Measurements from ENCODE around the gene PLEKHM3. TPM values are rescaled to one million over a fixed set of nuclear protein-coding genes. Genes with fewer than 3 reads are reported as not detected.
"Not testable (repeated sequence)": the region's sequence is repeated elsewhere in the genome, so short reads cannot be mapped to it uniquely, and the experiment has no call there.

PLEKHM3 gene
- total and polyA plus RNA-seq, 2 donors (not counting 3 experiments of a cell fraction or from before 2014, with no cell fraction given) = 3.1 to 9.1 TPM

- dilution Hi-C loops (cut with MboI; ENCODE audit: extremely low pct_ligation_motif_present, low sequenced_read_pairs) = no loop called here
Measured at GRCh38 chr2:207911215-207911614, 114.1 kb downstream of the PLEKHM3 start.

DNA sequence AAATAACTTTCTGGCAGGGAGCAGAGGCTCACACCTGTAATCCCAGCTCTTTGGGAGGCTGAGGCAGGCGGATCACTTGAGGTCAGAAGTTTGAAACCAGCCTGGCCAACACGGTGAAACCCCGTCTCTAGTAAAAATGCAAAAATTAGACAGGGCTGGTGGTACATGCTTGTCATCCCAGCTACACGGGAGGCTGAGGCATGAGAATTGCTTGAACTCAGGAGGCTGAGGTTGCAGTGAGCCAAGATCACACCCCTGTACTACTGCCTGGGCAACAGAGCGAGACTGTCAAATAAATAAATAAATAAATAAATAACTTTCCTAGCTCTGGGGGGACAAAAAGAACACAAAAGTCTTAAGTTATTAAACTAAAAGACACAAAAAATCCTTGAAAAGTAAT is 118.8 kb downstream of the PLEKHM3 start:
- H3K4me2 ChIP-seq (ENCODE audit: insufficient read depth, low read length); BruUV-seq (replicated peaks); H2AFZ ChIP-seq (ENCODE audit: low read depth, low read length); H3K9ac ChIP-seq (replicated peaks; ENCODE audit: extremely low read depth, insufficient read depth, low read length); H3K79me2 ChIP-seq (ENCODE audit: control insufficient read depth, insufficient read depth, low read length); H3K9me3 ChIP-seq (replicated peaks; ENCODE audit: control insufficient read depth, insufficient read depth, low read length); dilution Hi-C loops (cut with MboI; ENCODE audit: extremely low pct_ligation_motif_present, low sequenced_read_pairs); H3K36me3 ChIP-seq (ENCODE audit: control insufficient read depth in 2 of 2, extremely low read depth in 1 of 2, insufficient read depth in 2 of 2, low read length in 2 of 2); H3K4me1 ChIP-seq (ENCODE audit: control insufficient read depth, extremely low read depth, insufficient read depth, low read length); H3K27me3 ChIP-seq (ENCODE audit: control insufficient read depth in 2 of 2, insufficient read depth in 2 of 2, low read length in 2 of 2); H3K27ac ChIP-seq (ENCODE audit: insufficient read depth, low read depth, low read length); POLR2A ChIA-PET; FAIRE-seq; H3K9me1 ChIP-seq (replicated peaks; ENCODE audit: control insufficient read depth, extremely low read depth, insufficient read depth, low read length); H3K4me3 ChIP-seq (replicated peaks in 1 of 3; ENCODE audit: insufficient read depth in 1 of 3, low read depth in 1 of 3, low read length in 3 of 3); intact Hi-C loops (cut with micrococcal nuclease); DNase-seq (ENCODE audit: low read depth, low spot score); H4K20me1 ChIP-seq (replicated peaks; ENCODE audit: control insufficient read depth, extremely low read depth, insufficient read depth, low read length): not testable (repeated sequence)
- CTCF ChIA-PET = interaction anchor here (1.0 to 1.6 kb wide), 3 partner anchors 9 to 134 kb away, joined by 3 to 6 read pairs (median 4); no protein-coding TSS in a partner anchor

More at GRCh38 chr2:207911215-207911614, 114.1 kb downstream of the PLEKHM3 start:
- Histone ChIP-seq H3K9ac (replicated peaks; ENCODE audit: extremely low read depth, insufficient read depth, low read length) (no peak overlapping the region), H3K79me2 (ENCODE audit: control insufficient read depth, insufficient read depth, low read length) (no peaks in the 10 kb centered on the region), H3K27ac (ENCODE audit: insufficient read depth, low read depth, low read length) (no peak overlapping the region), H3K36me3 (ENCODE audit: control insufficient read depth in 2 of 2, extremely low read depth in 1 of 2, insufficient read depth in 2 of 2, low read length in 2 of 2) (no peaks in the 10 kb centered on the region), H3K4me2 (ENCODE audit: insufficient read depth, low read length) (no peak overlapping the region), H3K4me1 (ENCODE audit: control insufficient read depth, extremely low read depth, insufficient read depth, low read length) (no peaks in the 10 kb centered on the region), H4K20me1 (replicated peaks; ENCODE audit: control insufficient read depth, extremely low read depth, insufficient read depth, low read length) (no peaks in the 10 kb centered on the region), H2AFZ (ENCODE audit: low read depth, low read length) (no peak overlapping the region), H3K9me1 (replicated peaks; ENCODE audit: control insufficient read depth, extremely low read depth, insufficient read depth, low read length) (no peaks in the 10 kb centered on the region), H3K27me3 (ENCODE audit: control insufficient read depth in 2 of 2, insufficient read depth in 2 of 2, low read length in 2 of 2) (no peaks in the 10 kb centered on the region), H3K4me3 (replicated peaks in 1 of 3; ENCODE audit: insufficient read depth in 1 of 3, low read depth in 1 of 3, low read length in 3 of 3) (no peak overlapping the region), H3K9me3 (replicated peaks; ENCODE audit: control insufficient read depth, insufficient read depth, low read length) (no peaks in the 10 kb centered on the region)
- POLR2A ChIA-PET = no interaction called here
- intact Hi-C loops (cut with micrococcal nuclease) = no loop called here
- TF ChIP-seq, protein P1, sequence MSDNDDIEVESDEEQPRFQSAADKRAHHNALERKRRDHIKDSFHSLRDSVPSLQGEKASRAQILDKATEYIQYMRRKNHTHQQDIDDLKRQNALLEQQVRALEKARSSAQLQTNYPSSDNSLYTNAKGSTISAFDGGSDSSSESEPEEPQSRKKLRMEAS (IDR thresholded peaks at IDR 0.05; ENCODE audit: insufficient read depth, insufficient read length) = no peak
- no peak for TF ChIP-seq POLR2AphosphoS5 (IDR thresholded peaks at IDR 0.05; ENCODE audit: insufficient read depth, low read depth, low read length)
- TF ChIP-seq JUN (IDR thresholded peaks at IDR 0.05; ENCODE audit: borderline replicate concordance, insufficient read depth, insufficient read length, low read depth) = no peak
- TF ChIP-seq, protein P2, sequence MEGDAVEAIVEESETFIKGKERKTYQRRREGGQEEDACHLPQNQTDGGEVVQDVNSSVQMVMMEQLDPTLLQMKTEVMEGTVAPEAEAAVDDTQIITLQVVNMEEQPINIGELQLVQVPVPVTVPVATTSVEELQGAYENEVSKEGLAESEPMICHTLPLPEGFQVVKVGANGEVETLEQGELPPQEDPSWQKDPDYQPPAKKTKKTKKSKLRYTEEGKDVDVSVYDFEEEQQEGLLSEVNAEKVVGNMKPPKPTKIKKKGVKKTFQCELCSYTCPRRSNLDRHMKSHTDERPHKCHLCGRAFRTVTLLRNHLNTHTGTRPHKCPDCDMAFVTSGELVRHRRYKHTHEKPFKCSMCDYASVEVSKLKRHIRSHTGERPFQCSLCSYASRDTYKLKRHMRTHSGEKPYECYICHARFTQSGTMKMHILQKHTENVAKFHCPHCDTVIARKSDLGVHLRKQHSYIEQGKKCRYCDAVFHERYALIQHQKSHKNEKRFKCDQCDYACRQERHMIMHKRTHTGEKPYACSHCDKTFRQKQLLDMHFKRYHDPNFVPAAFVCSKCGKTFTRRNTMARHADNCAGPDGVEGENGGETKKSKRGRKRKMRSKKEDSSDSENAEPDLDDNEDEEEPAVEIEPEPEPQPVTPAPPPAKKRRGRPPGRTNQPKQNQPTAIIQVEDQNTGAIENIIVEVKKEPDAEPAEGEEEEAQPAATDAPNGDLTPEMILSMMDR (IDR thresholded peaks at IDR 0.05; ENCODE audit: extremely low read depth in 1 of 2, insufficient read depth in 1 of 2, low read depth in 1 of 2, low read length in 2 of 2) = no peak
- no peak for TF ChIP-seq GATA2 (IDR thresholded peaks at IDR 0.05; ENCODE audit: insufficient read depth, insufficient read length, low read depth, low read length)
- no peak for TF ChIP-seq POLR2A (IDR thresholded peaks at IDR 0.05; ENCODE audit: low read depth, low read length)
- no peak for TF ChIP-seq EZH2 (IDR thresholded peaks at IDR 0.05; ENCODE audit: borderline replicate concordance, low read depth, low read length, severe bottlenecking)
- TF ChIP-seq MYC (IDR thresholded peaks at IDR 0.05; ENCODE audit: low read depth, low read length) = no peak
- TF ChIP-seq FOS (IDR thresholded peaks at IDR 0.05; ENCODE audit: borderline replicate concordance, insufficient read depth, low read length) = no peak
- no peak for DNase-seq (ENCODE audit: low read depth, low spot score)
- BruUV-seq (replicated peaks) = no TSS peak
- FAIRE-seq = no peak
- CTCF ChIA-PET = interaction anchor here (1.9 kb wide), 1 partner anchor 129 kb away, joined by 5 read pairs; no protein-coding TSS in a partner anchor
